Progenitor cell of endocrine pancreas (in vitro differentiated cells): ENCODE results near the gene CCL22. TPM values are rescaled to one million over a fixed set of nuclear protein-coding genes. Genes with fewer than 3 reads are reported as not detected.

Experiments
- DNase-seq: peaks from one replicate; pipeline ENCODE4 v3.0.0; 2021; ENCODE audit warnings: low spot score; ENCODE audit not compliant: unreplicated experiment
- H3K27ac Mint-ChIP-seq: 2 replicates; pipeline ENCODE4 v1.8.0; 2021; ENCODE audit warnings: mild to moderate bottlenecking, moderate library complexity, mixed read lengths
- H3K27me3 Mint-ChIP-seq: 2 replicates; pipeline ENCODE4 v1.8.0; 2021; ENCODE audit warnings: mixed read lengths
- H3K36me3 Mint-ChIP-seq: 2 replicates; pipeline ENCODE4 v1.8.0; 2022; ENCODE audit warnings: mixed read lengths; ENCODE audit not compliant: insufficient read depth
- H3K4me1 Mint-ChIP-seq: 2 replicates; pipeline ENCODE4 v1.8.0; 2021; ENCODE audit warnings: low read depth, mixed read lengths
- H3K4me3 Mint-ChIP-seq: 2 replicates; pipeline ENCODE4 v1.8.0; 2021; ENCODE audit warnings: low read depth, mild to moderate bottlenecking, moderate library complexity, mixed read lengths
- H3K9me3 Mint-ChIP-seq: 2 replicates; pipeline ENCODE4 v1.8.0; 2021; ENCODE audit warnings: low read depth, mixed read lengths
- total RNA-seq: library from RNA; stranded (reverse); gene quantifications from 2 replicates; pipeline ENCODE4 v1.2.1, GENCODE V29; 2021
- TF ChIP-seq, protein P1 (sequence below): fragments of 200-600 bp; sonication (generic); IDR thresholded peaks from one replicate; pipeline ENCODE4 v1.5.0; 2021; ENCODE audit warnings: antibody characterized with exemption, mild to moderate bottlenecking; ENCODE audit not compliant: unreplicated experiment

CCL22 gene
- total RNA-seq, 1 donor from 2014 or later: not detected

DNA sequence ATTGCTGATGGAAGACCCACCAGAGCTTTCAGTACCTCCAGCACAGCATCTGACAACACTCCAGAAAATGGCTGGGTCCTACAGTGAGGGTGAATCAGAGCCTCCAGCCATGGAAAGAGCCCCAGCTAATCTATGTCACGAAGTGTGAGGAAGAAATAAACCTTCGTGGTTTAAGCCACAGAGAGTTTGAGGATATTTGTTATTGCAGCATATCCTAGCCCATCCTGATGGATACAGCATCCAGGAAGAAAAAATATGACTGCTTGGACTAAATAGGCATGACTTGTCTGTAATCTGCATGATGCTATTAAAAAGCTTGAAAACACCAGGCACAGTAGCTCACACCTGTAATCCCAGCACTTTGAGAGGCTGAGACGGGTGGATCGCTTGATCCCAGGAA is 32.7 kb downstream of the CCL22 start:
- no peak overlapping the region for H3K27ac Mint-ChIP-seq
- no peaks in the 10 kb centered on the region for H3K9me3 Mint-ChIP-seq
- no peak overlapping the region for H3K4me3 Mint-ChIP-seq
- no peaks in the 10 kb centered on the region for H3K36me3 Mint-ChIP-seq
- H3K4me1 Mint-ChIP-seq: no peaks in the 10 kb centered on the region
- peaks cover 14% of the 10 kb centered on the region for H3K27me3 Mint-ChIP-seq
- DNase-seq: no peak
- TF ChIP-seq, protein P1, sequence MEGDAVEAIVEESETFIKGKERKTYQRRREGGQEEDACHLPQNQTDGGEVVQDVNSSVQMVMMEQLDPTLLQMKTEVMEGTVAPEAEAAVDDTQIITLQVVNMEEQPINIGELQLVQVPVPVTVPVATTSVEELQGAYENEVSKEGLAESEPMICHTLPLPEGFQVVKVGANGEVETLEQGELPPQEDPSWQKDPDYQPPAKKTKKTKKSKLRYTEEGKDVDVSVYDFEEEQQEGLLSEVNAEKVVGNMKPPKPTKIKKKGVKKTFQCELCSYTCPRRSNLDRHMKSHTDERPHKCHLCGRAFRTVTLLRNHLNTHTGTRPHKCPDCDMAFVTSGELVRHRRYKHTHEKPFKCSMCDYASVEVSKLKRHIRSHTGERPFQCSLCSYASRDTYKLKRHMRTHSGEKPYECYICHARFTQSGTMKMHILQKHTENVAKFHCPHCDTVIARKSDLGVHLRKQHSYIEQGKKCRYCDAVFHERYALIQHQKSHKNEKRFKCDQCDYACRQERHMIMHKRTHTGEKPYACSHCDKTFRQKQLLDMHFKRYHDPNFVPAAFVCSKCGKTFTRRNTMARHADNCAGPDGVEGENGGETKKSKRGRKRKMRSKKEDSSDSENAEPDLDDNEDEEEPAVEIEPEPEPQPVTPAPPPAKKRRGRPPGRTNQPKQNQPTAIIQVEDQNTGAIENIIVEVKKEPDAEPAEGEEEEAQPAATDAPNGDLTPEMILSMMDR: no peak

DNA sequence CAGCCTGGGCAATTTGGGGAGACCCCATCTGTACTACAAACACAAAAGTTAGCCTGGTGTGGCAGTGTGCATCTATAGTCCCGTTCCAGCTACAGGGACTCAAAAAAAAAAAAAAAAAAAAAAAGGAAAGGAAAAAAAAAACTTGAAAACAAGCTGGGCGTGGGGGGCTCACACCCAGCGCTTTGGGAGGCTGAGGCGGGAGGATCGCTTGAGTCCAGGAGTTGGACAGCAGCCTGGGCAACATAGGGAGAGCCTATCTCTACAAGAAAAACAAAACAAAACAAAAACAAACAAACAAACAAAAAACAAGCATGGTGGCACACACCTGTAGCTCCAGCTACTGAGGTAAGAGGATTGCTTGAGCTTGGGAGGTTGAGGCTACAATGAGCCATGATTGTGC is 33.1 kb downstream of the CCL22 start:
- Mint-ChIP-seq H3K27me3 (peaks cover 13% of the 10 kb centered on the region), H3K9me3 (no peaks in the 10 kb centered on the region), H3K4me1 (no peaks in the 10 kb centered on the region), H3K36me3 (no peaks in the 10 kb centered on the region), H3K4me3 (no peak overlapping the region), H3K27ac (no peak overlapping the region)
- TF ChIP-seq, protein P1: no peak
- no peak for DNase-seq

DNA sequence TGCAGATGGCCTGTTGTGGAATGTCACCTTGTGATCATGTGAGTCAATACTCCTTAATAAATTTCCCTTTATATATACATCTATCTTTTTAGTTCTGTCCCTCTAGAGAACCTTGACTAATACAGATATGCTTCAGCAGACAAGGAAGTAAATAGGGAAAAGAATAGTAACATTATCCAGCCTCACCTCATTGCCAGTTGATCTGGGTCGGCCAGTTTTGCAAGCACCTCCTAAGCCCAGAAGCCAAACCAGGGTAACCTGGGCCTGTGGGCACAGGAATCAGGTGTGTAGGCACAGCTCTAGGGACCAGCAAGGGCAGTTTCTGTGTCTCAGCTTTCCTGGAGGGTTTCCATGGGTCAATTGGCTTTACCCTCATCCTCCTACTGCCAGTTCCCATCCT is 34.1 kb downstream of the CCL22 start:
- no peak for DNase-seq
- H3K27ac Mint-ChIP-seq: no peak overlapping the region
- no peaks in the 10 kb centered on the region for H3K9me3 Mint-ChIP-seq
- no peaks in the 10 kb centered on the region for H3K36me3 Mint-ChIP-seq
- TF ChIP-seq, protein P1: no peak
- H3K27me3 Mint-ChIP-seq: peaks cover 16% of the 10 kb centered on the region
- no peaks in the 10 kb centered on the region for H3K4me1 Mint-ChIP-seq
- no peak overlapping the region for H3K4me3 Mint-ChIP-seq

DNA sequence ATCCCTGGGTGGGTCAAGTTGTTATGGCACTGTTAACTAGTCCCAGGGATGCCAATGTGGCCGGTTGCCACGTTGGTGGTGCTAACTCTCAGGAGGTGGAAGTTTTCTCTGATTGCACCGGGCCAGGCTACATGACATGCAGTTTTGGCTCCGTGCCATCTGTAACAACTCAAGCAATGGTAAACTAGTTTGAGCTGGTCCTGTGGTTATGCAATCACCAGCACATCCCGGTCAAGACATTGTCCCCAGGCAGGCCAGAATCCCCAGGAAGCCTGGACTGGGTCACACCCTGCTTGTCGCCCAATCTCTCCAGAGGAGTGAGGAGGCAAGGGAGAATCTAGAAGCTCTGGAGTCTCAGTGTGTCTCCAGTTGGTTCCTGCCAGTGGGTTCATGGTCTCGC is 35.9 kb downstream of the CCL22 start:
- Mint-ChIP-seq H3K27ac (no peak overlapping the region), H3K27me3 (peaks cover 11% of the 10 kb centered on the region), H3K4me3 (no peak overlapping the region), H3K9me3 (no peaks in the 10 kb centered on the region), H3K4me1 (no peaks in the 10 kb centered on the region), H3K36me3 (no peaks in the 10 kb centered on the region)
- TF ChIP-seq, protein P1: no peak
- DNase-seq: no peak

DNA sequence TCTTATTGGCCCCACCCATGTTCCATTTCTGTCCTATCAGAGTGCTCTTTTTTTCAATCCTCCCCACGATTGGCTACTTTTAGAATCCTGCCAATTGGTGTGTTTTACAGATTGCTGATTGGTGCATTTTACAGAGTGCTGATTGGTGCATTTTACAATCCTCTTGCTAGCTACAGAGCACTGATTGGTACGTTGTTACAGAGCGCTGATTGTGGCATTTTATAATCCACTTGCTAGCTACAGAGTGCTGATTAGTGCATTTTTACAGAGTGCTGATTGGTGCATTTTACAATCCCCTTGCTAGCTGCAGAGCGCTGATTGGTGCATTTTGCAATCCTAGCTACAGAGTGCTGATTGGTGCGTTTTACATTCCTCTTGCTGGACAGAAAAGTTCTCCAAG is 36.4 kb downstream of the CCL22 start:
- H3K4me1 Mint-ChIP-seq: no peaks in the 10 kb centered on the region
- no peak overlapping the region for H3K4me3 Mint-ChIP-seq
- no peak for DNase-seq
- no peaks in the 10 kb centered on the region for H3K9me3 Mint-ChIP-seq
- TF ChIP-seq, protein P1: no peak
- peaks cover 11% of the 10 kb centered on the region for H3K27me3 Mint-ChIP-seq
- H3K27ac Mint-ChIP-seq: no peak overlapping the region
- H3K36me3 Mint-ChIP-seq: no peaks in the 10 kb centered on the region
